Vagina (tissue), 2 donors: ENCODE results near the gene APCDD1. TPM values are rescaled to one million over a fixed set of nuclear protein-coding genes. Genes with fewer than 3 reads are reported as not detected.
A peak's percentile ranks its signal among the peaks of the same experiment; 100 is the strongest.

Experiments used
- DNase-seq, 2 donors: peaks; one replicate each; pipeline ENCODE4 v3.0.0-alpha.2; 2017; ENCODE audit errors: extremely low spot score in 2 of 2
- H3K27ac ChIP-seq: fragments of 200-600 bp; sonication (generic); one replicate; pipeline ENCODE4 v1.5.1; 2019
- H3K27me3 ChIP-seq: fragments of 200-600 bp; sonication (generic); one replicate; pipeline ENCODE4 v1.5.1; 2019
- H3K36me3 ChIP-seq, 2 donors: fragments of 200-600 bp; sonication (generic); one replicate each; pipeline ENCODE4 v1.5.1; 2017 to 2019
- H3K4me1 ChIP-seq: fragments of 200-600 bp; sonication (generic); one replicate; pipeline ENCODE4 v1.5.1; 2019
- H3K4me3 ChIP-seq, 2 donors: fragments of 200-600 bp; sonication (generic); 1 replicate in 1 of 2; 2 replicates in 1 of 2; pipeline ENCODE4 v1.5.1; 2016 to 2019
- H3K9me3 ChIP-seq: fragments of 200-600 bp; sonication (generic); one replicate; pipeline ENCODE4 v1.5.1; 2019
- POLR2A ChIP-seq, 2 donors: fragments of 450-650 bp; IDR thresholded peaks; one replicate each; pipeline ENCODE4 v1.6.1; 2017; ENCODE audit warnings: antibody characterized with exemption in 2 of 2, mild to moderate bottlenecking in 2 of 2, moderate library complexity in 2 of 2
- POLR2AphosphoS5 ChIP-seq, 2 donors: sonication (generic); formaldehyde crosslinking; IDR thresholded peaks; one replicate each; pipeline ENCODE4 v1.9.0; 2017; ENCODE audit warnings: antibody characterized with exemption in 2 of 2, mild to moderate bottlenecking in 2 of 2, low read depth in 1 of 2; ENCODE audit not compliant: insufficient read depth in 1 of 2
- intact Hi-C: fragments of 100-400 bp; cut with DNase I; formaldehyde crosslinking; loops from one replicate; pipeline ENCODE4 v1.15.1; 2023
- total RNA-seq: library from RNA; depleted of rRNA; stranded (reverse); fragments of >200 nt; gene quantifications from one replicate; pipeline ENCODE4 v1.2.3, GENCODE V29; 2016
- TF ChIP-seq, protein P1 (sequence below), 3 experiments: fragments of 450-650 bp in 2 of 3; fragments of 200-600 bp in 1 of 3; sonication (generic) in 1 of 3; IDR thresholded peaks; one replicate each; pipeline ENCODE4 v1.5.1; 2017 to 2019; ENCODE audit warnings: antibody characterized with exemption in 3 of 3, mild to moderate bottlenecking in 2 of 3, moderate library complexity in 2 of 3

Gene APCDD1
- total RNA-seq, 1 donor from 2014 or later: 110 TPM

DNA sequence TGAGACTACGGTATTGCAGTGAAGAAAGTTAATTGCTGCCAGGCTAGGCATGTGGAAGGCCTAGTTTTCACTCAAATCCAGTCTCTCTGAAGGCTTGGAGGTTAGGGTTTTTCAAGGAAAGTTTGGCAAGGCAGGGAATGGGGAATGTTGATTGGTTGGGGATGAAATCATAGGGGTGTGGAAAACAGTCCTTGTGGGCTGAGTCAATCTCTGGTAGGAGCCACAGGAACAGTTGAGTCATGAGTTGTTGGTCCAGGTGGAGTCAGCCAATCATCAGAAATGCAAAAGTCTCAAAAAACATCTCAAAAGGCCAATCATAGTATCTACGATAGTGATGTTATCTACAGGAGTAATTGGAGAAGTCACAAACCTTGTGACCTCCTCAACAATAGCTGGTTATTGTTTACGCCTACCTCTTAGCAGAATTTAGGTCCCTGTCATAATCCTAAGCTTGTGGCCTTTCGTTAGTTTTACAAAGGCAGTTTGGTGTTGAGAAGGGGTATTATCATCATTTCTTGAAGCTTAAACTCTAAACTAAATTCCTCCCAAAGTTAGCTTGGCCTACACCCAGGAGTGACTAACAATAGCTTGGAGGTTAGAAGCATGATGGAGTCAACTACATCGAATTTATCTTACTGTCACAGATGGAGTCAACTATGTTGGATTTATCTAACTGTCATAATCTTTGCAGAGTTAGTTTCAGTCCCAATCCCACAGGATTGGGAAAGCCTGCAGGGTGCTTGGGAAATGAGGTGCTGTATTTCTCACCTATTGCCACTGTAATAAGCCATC, 33.7 kb upstream of the APCDD1 start:
- no peaks in the 10 kb centered on the region for H3K9me3 ChIP-seq
- no peak overlapping the region for H3K4me3 ChIP-seq
- no peak overlapping the region for H3K27ac ChIP-seq
- no peaks in the 10 kb centered on the region for H3K27me3 ChIP-seq
- TF ChIP-seq, protein P1, sequence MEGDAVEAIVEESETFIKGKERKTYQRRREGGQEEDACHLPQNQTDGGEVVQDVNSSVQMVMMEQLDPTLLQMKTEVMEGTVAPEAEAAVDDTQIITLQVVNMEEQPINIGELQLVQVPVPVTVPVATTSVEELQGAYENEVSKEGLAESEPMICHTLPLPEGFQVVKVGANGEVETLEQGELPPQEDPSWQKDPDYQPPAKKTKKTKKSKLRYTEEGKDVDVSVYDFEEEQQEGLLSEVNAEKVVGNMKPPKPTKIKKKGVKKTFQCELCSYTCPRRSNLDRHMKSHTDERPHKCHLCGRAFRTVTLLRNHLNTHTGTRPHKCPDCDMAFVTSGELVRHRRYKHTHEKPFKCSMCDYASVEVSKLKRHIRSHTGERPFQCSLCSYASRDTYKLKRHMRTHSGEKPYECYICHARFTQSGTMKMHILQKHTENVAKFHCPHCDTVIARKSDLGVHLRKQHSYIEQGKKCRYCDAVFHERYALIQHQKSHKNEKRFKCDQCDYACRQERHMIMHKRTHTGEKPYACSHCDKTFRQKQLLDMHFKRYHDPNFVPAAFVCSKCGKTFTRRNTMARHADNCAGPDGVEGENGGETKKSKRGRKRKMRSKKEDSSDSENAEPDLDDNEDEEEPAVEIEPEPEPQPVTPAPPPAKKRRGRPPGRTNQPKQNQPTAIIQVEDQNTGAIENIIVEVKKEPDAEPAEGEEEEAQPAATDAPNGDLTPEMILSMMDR (IDR thresholded peaks at IDR 0.05): no peak
- TF ChIP-seq POLR2AphosphoS5 (IDR thresholded peaks at IDR 0.05; ENCODE audit: insufficient read depth in 1 of 2, low read depth in 1 of 2): no peak
- no peak for TF ChIP-seq POLR2A (IDR thresholded peaks at IDR 0.05)
- intact Hi-C loops: no loop called here
- no peak for DNase-seq
- H3K4me1 ChIP-seq: peaks cover 22% of the 10 kb centered on the region
- H3K36me3 ChIP-seq: no peaks in the 10 kb centered on the region

DNA sequence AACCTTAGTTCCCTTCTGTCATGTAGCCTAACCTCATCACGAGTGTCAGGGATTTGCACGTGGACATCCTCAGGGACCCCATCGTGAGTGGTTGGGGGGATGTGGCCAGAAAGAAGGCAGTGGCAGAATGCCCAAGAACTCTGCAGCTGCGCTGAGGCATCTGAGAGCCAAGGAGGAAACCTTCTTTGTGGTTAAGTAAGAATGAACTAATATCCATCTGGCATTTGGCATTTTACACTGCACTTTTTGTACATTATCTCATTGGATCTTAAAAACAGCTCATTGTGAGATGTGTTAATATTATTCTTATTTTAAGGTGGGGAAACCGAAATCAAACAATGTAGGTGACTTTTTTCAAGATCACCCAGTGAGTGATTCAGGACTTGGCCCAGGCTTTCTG, 32.6 kb upstream of the APCDD1 start:
- no peak for DNase-seq
- Histone ChIP-seq H3K27ac (no peak overlapping the region), H3K36me3 (no peaks in the 10 kb centered on the region), H3K4me3 (no peak overlapping the region), H3K27me3 (no peaks in the 10 kb centered on the region), H3K4me1 (peaks cover 22% of the 10 kb centered on the region), H3K9me3 (no peaks in the 10 kb centered on the region)
- TF ChIP-seq POLR2A (IDR thresholded peaks at IDR 0.05) (no peak), POLR2AphosphoS5 (IDR thresholded peaks at IDR 0.05; ENCODE audit: insufficient read depth in 1 of 2, low read depth in 1 of 2) (no peak)
- TF ChIP-seq, protein P1 (IDR thresholded peaks at IDR 0.05): no peak
- intact Hi-C loops: no loop called here

GRCh38 chr18:10422731-10423130, 31.7 kb upstream of the APCDD1 start:
- H3K36me3 ChIP-seq: no peaks in the 10 kb centered on the region
- intact Hi-C loops: no loop called here
- TF ChIP-seq, protein P1 (IDR thresholded peaks at IDR 0.05): no peak
- H3K4me3 ChIP-seq: no peak overlapping the region
- peaks cover 22% of the 10 kb centered on the region for H3K4me1 ChIP-seq
- H3K27ac ChIP-seq: no peak overlapping the region
- no peaks in the 10 kb centered on the region for H3K9me3 ChIP-seq
- no peak for DNase-seq
- H3K27me3 ChIP-seq: no peaks in the 10 kb centered on the region

DNA sequence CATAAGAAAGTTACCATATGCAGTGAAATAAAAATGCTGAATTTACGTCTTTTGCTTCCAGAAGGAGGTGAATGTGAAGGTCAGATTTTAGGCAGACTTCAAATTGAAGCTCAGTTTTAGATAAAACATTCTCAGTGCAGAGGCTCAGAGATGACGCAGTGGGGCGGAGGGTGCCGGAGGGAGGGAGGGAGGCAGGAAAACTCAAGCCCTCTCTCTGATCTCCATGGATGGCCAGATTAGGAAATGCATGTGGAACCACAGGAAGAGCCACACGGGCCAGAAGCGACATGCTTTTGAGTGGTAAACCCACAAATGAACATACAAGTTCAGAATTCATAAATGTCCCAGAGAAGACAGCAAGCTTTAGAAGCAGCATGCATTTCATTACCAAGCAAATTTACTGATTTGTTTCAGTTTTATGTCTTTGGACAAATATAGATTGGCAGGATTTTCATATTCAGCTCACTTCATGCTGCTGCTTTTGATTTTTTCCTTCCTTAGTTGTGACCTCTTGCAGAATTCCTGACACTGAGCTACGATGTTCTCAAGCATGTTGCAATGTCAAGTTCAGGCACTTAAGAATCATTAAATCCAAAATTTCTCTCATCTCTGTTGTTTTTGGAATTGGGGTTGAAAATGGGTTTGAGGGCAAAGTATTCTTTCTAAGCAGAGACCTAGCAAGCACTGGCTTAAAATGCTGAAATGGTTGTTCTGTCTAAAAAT, 29.7 kb upstream of the APCDD1 start:
- Histone ChIP-seq H3K27me3 (no peaks in the 10 kb centered on the region), H3K4me3 (no peak overlapping the region), H3K9me3 (no peaks in the 10 kb centered on the region), H3K36me3 (no peaks in the 10 kb centered on the region), H3K4me1 (peaks cover 22% of the 10 kb centered on the region), H3K27ac (no peak overlapping the region)
- DNase-seq: no peak
- intact Hi-C loops: no loop called here
- no peak for TF ChIP-seq POLR2A (IDR thresholded peaks at IDR 0.05)
- peak in 1 of 2 donors; percentile 23 for TF ChIP-seq POLR2AphosphoS5 (IDR thresholded peaks at IDR 0.05; ENCODE audit: insufficient read depth in 1 of 2, low read depth in 1 of 2)
- TF ChIP-seq, protein P1 (IDR thresholded peaks at IDR 0.05): no peak

GRCh38 chr18:10430677-10431076, 23.8 kb upstream of the APCDD1 start:
- Histone ChIP-seq H3K9me3 (no peaks in the 10 kb centered on the region), H3K27ac (no peak overlapping the region), H3K4me3 (no peak overlapping the region), H3K27me3 (no peaks in the 10 kb centered on the region), H3K4me1 (peaks cover 9% of the 10 kb centered on the region), H3K36me3 (no peaks in the 10 kb centered on the region)
- TF ChIP-seq POLR2AphosphoS5 (IDR thresholded peaks at IDR 0.05; ENCODE audit: insufficient read depth in 1 of 2, low read depth in 1 of 2): no peak
- TF ChIP-seq, protein P1 (IDR thresholded peaks at IDR 0.05): no peak
- no peak for TF ChIP-seq POLR2A (IDR thresholded peaks at IDR 0.05)
- DNase-seq: no peak
- intact Hi-C loops: no loop called here
